Superior temporal gyrus (tissue), 1 donor: Measurements from ENCODE around the gene KISS1R.

Experiments used
- DNase-seq: peaks from one replicate; pipeline ENCODE4 v3.0.0-alpha.2; 2016; ENCODE audit errors: extremely low spot score

KISS1R gene

DNA sequence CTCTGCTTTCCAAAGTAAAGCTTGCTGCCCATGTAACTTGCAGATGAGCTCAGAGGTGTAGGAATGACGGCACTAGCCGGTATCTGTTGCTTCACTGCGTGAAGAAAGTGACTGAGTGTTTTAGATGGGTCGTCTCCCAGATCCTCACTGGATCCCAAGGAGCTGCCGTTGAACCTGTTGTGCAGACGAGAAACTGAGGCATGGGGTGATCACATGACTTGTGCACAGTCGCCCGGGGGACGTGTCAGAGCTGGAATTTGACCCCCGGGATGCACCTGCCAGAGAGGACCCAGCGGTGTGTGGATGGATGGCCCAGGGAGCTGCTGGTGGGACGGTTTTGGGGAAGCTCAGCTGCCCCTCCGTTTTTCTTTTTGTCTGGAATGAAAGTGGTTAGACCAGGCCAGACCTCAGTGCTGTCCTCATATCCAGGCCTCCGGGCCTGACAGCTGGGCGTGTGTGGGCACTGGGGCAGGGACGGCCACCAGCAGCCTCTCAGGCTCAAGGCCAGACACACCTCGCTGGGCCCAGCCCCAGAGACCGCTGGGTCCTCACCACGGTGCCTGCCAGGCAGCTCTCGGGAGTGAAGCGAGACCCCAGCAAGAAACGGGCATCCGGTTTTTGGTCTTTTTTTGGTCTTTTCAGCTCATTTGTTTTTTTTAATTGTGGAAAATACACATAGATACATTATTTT, 21.2 kb downstream of the KISS1R start:
- no peak for DNase-seq

GRCh38 chr19:939439-939838, 22.3 kb downstream of the KISS1R start:
- no peak for DNase-seq

- no peak for DNase-seq
Observed at GRCh38 chr19:939922-940321, 22.8 kb downstream of the KISS1R start.

DNA sequence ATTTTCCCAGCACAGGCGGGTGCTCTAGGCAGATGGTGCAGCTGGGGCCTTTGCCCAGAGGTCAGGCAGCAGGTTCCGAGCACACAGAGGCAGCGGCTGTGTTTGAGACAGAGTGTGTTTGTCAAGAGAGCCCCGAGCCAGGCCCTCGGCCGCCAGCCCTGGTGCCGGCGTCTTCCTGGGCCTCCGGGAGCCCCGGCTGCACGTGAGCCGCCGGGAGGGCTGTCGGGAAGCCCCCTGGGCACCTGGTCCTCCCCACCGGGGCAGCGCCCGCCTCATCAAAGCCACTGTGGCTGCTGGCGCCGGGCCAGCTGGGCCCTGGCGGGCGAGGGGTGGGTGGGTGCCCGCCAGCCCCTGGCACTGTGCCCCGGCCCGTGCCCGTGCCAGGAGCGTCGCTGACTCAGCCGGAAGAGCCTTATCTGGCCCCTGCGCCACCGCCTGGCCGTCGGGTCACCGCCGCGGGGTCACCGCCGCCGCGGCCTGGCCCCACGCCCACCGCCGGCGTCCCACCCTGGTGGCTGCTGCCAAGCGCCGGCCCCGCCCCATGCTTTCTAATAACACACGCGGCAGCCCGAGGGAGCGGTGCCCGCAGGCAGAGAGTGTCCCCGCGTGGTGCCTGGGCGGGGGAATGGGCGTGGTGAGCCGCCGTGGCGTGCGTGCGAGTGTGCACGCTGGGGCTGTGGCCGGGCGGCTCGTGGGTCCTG, 23.6 kb downstream of the KISS1R start:
- peak; percentile 67 for DNase-seq

DNA sequence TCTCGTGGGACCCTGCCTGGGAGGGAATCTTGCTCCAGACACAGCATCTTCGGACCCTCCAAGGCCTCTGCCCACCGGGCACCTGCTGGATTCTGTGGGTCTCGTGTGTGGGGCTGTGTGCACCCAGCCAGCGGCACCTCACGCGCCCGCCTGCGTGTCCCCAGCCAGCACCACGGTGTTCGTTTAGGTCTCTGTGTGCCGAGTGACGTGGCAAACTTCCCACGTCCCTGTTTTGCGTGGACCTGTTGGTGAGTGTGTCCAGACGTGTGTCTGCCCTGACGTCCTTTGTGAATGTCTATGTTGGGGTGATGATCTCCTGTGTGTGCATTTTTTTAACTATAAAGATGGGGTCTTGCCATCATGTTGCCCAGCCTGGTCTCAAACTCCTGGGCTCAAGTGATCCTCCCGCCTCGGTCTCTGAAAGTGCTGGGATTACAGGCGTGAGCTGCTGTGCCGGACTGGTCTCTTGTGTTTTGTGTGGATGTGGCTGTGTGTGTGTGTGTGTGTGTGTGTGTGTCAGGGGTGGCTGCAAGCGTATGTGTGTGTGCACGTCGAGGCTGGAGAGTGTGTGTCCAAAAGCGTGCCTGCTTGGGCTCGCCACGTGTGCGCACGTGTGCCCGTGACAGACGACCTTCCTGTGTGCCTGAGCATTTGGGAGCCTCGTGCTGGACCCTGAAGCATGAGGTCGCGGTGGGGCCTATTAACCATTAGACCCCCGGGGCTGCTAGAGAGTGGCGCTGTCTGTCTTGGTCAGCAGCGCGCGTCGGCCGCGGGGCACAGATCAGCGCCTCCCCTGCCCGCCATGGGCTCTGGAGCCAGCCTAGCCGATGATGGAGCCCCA, 24.4 kb downstream of the KISS1R start:
- no peak for DNase-seq

DNA sequence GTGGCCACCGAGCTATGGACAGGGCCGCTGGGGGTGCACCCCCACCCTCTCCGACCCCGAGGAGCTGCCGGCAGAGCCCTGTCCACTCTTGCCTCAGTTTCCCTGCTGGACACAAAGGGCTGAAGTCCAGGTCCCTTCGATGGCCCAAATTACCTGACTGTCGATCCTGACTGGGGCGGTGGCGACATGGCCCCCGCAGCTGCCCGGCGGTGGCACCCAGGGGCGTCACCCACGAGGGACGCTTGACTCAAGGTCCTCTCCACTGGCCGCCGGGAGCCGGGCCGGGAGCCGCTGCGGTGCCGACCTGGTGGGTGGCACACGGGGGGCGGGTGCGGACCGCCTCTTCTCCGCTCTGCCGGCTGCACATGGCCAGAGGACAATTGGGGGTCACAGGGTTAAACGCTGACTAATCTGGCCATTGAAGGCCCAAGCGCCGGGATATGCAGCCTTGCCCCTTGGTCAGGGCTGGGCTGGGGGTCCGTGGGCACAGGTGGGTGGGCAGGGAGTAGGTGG, 25.1 kb downstream of the KISS1R start:
- no peak for DNase-seq

GRCh38 chr19:943551-944170, 26.5 kb downstream of the KISS1R start:
- DNase-seq: no peak

DNA sequence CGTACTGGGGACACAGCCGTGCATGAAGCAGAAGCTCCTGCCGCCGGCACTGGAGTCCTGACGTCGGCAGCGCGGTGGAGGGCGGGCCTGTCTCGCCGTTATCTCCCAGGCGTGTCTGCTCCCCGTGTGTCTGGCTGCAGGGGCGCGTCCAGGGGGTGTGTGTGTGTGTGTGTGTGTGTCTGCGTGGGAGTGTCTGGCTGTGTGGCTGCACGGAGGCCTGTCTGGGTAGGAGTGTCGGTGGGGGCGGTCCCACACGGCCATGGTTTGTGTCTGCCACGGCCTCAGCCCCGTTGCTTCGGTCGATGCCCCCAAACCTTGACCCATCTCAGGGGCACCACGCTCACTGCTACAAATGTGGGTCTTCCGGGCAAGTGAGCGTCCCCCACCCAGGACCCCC, 27.0 kb downstream of the KISS1R start:
- DNase-seq: no peak

GRCh38 chr19:944663-945241, 27.6 kb downstream of the KISS1R start:
- no peak for DNase-seq

- DNase-seq: no peak
Observed at GRCh38 chr19:945401-946252, 28.5 kb downstream of the KISS1R start.

DNA sequence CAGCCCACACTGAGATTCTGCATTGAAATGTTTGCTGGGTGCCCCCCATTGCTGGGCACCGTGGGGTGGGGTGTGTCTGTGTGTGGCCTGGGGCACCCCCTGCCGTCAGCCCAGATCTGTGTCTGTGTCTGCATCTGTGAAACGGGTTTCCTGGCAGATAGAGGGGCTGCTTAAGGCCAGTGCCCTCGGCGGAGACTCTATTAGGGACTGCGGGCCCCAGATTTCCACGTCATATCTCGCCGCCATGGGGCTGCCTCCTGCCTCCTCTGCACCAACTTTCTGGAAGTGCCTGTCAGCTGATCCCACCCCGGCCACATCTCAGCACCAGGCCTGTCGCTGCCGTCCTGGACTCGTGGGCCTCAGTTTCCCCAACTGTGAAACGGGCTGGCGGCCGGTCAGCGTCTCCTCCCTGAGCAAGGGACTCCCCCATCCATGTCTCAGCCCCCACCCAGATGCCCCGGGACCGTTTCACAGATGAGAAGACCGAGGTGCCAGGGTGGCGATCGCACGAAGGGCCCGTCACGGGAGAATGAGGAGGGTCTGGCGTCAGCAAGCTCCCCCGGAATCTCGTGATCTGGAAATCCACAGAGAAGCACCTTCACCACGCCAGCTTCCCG, 30.1 kb downstream of the KISS1R start:
- DNase-seq: no peak

- DNase-seq: no peak
Observed at GRCh38 chr19:947707-948539, 30.8 kb downstream of the KISS1R start.

DNA sequence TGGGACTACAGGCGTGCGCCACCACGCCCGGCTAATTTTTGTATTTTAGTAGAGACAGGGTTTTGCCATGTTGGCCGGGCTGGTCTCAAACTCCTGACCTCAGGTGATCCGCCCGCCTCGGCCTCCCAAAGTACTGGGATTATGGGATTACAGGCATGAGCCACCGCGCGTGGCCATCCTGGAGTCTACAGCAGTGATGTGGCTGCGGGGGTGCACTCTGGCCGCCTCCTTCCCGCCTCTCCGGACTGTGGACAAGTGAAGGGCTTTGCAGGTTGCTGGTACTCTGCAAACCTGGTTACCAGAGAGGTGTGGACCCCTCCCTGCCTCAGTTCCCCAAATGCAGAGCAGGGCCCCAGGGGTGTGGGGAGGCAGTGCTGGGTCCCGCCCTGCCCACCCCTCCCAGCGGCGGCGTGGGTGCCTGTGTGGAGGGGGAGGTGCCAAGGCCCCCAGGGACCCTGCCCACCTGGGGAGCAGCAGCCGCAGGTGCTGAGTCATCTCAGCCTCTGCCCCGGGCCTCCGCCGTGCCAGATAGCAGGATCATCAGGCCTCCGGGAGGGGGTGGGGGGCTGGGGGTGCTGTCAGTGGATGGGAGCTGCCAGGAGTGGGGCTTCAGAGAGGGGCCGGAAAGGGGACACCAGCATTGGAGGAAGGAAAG, 31.8 kb downstream of the KISS1R start:
- no peak for DNase-seq

DNA sequence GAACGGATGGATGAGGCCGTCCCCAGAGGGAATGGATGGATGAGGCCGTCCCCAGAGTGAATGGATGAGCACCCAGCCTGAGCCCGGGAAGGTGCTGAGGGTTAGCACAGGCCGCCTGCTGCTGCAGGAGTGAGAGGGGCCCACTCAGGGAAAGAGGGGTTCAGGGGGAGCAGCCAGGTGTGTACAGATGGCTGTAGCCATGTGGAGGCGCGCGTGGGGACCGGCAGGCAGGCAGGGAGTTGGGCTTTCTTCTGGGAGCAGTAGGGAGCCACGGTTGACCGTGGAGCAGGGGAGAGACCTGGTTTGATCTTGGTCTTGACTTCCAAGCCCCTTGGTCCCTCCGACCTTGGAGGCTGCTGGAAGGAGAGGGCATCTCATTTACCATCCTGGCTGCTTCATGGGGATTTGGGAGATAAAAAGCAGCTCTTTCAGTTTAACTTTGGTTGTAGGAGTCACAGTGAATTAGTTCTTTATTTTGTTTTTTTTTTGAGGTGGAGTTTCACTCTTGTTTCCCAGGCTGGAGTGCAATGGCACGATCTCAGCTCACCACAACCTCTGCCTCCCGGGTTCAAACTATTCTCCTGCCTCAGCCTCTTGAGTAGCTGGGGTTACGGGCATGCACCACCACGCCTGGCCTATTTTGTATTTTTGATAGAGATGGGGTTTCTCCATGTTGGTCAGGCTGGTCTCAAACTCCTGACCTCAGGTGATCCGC, 33.4 kb downstream of the KISS1R start:
- DNase-seq: no peak

DNA sequence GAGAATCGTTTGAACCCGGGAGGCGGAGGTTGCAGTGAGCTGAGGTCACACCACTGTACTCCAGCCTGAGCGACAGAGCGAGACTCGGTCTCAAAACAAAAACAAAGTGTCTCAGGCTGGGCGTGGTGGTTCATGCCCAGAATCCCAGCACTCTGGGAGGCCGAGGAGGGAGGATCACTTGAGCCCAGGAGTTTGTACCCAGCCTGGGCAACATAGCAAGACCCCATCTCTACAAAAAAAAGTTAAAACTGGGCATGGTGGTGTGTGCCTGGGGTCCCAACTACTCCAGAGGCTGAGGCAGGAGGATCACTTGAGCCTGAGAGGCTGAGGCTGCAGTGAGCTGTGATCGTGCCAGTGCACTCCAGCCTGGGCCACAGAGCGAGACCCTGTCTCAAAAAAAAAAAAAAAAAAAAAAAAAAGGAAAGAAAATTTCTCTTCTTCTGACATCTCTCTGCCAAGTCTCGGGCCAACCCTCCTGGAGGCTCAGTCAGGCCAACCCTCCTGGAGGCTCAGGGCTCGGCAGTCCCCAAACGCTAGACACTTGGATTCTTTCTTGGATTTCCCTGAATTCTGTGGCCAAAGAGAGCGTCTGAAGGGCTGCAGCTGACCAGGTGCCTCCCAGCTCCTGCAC, 35.0 kb downstream of the KISS1R start:
- no peak for DNase-seq

DNA sequence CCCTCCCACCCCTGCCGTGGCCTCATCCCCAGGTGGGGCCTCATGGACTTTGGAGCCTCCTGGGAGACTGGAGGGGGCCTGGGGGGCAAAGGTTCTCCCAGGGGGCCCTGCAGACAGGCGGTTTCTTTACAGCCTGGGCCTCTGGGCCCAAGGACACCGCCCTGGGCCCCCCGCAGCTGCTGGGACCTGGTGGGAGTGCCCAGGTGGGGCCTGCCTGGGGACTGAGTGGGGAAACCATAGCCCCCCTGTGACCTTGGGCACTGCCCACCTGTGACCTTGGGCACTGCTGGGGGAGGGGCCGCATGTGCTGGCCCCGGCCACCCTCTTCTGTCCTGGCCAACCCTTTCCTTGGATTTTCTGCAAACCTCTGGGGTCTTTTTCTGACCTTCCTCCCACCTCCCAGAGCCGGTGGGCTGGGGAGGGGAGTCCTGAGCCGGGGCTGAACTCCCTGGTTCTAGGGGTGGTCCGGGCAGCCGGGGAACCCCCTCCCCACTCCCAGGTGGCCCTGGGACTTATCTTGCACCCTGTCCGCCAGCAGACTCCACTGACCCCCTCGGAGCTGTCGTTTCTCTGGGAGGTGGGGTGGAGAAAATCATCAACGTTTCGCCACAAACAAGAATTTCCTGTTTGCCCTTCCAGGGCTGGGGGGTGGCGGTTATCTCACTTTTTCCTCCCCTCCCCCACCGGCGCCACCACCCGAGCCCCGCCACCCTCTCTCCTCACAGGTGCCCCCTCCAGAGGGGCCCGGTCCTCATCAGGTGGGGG, 35.7 kb downstream of the KISS1R start:
- DNase-seq: no peak
